NCI-H526 treated with DMSO at 0.1 percent for 48 hours (cell line): ENCODE measurements around the gene CLEC2D.
"Not testable (repeated sequence)": the region's sequence is repeated elsewhere in the genome, so short reads cannot be mapped to it uniquely, and the experiment has no call there.

Experiments used
- DNase-seq: peaks from one replicate; lab custom pipeline; 2025; lab: John Stamatoyannopoulos, UW

CLEC2D gene

GRCh38 chr12:9660046-9660445 lies 9.5 kb upstream of the CLEC2D start:
- no peak for DNase-seq

- DNase-seq, result no peak
Observed at GRCh38 chr12:9661720-9662119, 7.8 kb upstream of the CLEC2D start.

GRCh38 chr12:9662488-9662887 lies 7.0 kb upstream of the CLEC2D start:
- DNase-seq, result no peak

GRCh38 chr12:9667403-9668160 lies 1.9 kb upstream of the CLEC2D start:
- no peak for DNase-seq

- DNase-seq, result no peak
Observed at GRCh38 chr12:9668161-9669018, 1.1 kb upstream of the CLEC2D start.

- DNase-seq, result no peak
Observed at GRCh38 chr12:9669019-9669326, 540 bp upstream of the CLEC2D start.

DNA sequence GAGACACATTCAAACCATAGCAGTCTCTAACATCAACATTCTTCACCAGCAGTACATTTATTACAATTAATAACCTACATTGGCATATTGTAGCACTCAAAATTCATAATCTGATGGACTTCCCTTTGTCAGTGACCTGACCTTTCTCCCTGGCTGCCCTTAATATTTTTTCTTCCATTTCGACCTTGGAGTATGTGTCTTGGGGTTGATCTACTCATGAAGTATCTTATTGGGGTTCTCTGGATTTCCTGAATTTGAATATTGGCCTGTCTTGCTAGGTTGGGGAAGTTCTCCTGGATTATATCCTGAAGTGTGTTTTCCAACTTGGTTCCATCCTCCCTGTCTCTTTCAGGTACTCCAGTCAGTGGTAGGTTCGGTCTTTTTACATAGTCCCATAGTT lies 2.8 kb downstream of the CLEC2D start:
- DNase-seq, result not testable (repeated sequence)

DNA sequence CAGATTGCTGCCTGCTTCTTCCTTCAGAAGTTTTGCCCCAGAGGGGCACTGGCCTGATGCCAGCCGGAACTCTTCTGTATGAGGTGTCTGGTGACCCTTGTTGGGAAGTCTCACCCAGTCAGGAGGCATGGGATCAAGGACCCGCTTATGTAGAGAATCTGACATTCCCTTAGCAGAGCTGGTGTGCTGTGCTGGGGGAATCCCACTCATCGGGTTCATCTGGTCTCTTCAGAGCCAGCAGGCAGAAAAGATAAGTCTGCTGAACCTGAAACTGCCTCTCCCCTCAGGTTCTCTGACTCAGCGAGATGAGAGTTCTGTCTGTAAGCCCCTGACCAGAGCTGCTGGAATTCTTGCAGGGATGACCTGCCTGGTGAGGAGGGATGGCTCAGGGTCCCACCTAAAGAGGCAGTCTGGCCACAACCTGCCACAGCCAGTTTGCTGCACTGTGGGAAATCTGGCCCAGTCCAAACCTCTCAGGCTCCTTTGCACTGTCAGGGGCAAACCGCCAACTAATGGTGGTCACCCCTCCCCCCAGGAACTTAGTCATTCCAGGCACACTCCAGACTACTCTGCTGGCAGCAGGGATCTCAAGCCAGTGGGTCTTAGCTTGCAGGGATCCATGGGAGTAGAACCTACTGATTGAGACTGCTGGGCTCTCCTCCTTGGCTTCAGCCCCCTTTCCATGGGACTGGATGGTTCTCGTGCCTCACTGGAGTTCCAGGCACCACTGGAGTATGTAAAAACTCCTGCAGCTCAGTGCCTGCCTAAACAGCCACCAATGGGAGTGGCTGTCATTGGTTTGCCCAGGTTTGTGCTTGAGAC lies 4.1 kb downstream of the CLEC2D start:
- DNase-seq, result no peak

- DNase-seq, result no peak
Observed at GRCh38 chr12:9674226-9674590, 4.7 kb downstream of the CLEC2D start.

DNA sequence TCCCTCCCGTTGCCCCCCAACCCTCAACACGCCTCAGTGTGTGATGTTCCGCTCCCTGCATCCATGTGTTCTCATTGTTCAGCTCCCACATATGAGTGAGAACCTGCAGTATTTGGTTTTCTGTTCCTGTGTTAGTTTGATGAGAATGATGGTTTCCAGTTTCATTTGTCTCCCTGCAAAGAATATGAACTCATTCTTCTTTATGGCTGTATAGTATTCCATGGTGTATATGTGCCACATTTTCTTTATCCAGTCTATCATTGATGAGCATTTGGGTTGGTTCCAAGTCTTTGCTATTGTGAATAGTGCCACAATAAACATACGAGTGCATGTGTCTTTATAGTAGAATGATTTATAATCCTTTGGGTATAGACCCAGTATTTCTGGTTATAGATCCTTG lies 13.0 kb downstream of the CLEC2D start:
- not testable (repeated sequence) for DNase-seq

DNA sequence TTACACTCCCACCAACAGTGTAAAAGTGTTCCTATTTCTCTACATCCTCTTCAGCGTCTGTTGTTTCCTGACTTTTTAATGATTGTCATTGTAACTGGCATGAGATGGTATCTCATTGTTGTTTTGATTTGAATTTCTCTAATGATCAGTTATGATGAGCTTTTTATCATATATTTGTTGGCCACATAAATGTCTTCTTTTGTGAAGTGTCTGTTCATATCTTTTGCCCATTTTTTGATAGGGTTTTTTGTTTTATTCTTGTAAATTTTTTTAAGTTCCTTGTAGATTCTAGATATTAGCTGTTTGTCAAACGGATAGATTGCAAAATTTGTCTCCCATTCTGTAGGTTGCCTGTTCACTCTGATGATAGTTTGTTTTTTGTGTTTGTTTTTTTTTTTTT lies 13.4 kb downstream of the CLEC2D start:
- not testable (repeated sequence) for DNase-seq

GRCh38 chr12:9685366-9685765 lies 15.9 kb downstream of the CLEC2D start:
- not testable (repeated sequence) for DNase-seq

DNA sequence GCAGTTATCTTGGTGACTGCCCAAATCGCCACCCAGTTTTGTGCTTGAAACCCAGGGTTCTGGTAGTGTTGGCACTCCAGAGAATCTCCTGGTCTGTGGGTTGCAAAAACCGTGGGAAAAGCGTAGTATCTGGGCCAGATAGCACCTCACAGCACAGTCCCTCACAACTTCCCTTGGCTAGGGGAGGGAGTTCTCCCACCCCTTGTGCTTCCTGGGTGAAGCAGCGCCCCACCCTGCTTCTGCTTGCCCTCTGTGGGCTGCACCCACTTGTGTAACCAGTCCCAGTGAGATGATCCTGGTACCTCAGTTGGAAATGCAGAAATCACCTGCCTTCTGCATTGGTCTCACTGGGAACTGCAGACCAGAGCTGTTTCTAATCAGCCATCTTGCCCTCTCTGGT lies 16.4 kb downstream of the CLEC2D start:
- DNase-seq, result no peak

GRCh38 chr12:9687228-9687627 lies 17.7 kb downstream of the CLEC2D start:
- no peak for DNase-seq

- no peak for DNase-seq
Observed at GRCh38 chr12:9692909-9693308, 23.4 kb downstream of the CLEC2D start.

GRCh38 chr12:9694241-9694640 lies 24.7 kb downstream of the CLEC2D start:
- no peak for DNase-seq

DNA sequence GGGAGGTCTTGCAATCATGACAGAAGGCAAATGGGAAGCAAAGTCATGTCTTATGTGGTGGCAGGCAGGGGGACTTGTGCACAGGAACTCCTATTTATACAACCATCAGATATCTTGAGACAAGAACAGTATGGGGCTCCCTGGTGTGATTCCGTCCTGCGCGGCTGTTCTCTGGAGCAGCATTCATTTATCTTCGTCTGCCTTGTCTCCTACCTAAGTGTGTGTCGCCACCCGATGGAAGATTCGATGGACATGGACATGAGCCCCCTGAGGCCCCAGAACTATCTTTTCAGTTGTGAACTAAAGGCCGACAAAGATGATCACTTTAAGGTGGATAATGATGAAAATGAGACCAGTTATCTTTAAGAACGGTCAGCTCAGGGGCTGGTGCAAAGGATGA lies 25.6 kb downstream of the CLEC2D start:
- DNase-seq, result not testable (repeated sequence)

DNA sequence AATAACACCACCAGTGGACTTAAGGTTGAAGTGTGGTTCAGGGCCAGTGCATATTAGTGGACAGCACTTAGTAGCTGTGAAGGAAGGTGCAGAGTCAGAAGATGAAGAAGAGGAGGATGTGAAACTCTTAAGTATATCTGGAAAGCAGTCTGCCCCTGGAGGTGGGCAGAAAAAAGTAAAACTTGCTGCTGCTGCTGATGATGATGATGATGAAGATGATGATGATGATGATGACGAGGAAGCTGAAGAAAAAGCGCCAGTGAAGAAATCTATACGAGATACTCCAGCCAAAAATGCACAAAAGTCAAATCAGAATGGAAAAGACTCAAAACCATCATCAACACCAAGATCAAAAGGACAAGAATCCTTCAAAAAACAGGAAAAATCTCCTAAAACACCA lies 26.1 kb downstream of the CLEC2D start:
- not testable (repeated sequence) for DNase-seq

DNA sequence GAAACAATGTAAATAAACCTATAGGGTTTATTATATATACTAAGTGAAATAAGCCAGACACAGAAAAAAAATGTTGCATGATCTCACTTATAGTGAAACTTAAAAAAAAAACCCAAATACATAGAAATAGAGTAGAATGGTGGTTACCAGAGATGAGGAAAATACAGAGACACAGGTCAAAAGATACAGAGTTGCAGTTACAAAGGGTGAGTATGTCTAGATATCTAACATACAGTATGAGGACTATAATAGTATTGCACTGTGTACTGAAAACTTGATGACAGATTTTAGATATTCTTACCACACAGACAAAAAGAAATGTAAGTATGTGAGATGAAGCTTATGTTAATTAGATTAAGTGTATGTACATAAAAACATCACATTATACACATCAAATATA lies 28.1 kb downstream of the CLEC2D start:
- DNase-seq, result no peak

DNA sequence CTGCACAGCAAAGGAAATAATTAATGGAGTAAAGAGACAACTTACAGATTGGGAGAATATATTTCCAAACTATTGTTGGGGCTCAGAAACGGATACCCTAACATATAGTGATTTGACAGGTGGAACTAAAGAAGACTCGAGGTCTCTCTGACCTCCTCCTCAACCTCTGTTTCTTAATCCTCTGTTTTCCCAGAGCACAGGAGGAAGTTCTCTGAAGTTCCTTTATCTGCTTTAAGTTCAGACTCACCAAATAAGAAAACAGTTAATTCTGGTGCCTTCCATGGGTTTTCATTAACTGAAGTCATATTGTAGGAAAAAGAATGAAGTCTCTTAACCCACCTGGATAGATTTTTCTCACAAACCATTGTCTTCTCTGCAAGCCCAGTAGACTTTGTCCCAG lies 29.2 kb downstream of the CLEC2D start:
- DNase-seq, result no peak

DNA sequence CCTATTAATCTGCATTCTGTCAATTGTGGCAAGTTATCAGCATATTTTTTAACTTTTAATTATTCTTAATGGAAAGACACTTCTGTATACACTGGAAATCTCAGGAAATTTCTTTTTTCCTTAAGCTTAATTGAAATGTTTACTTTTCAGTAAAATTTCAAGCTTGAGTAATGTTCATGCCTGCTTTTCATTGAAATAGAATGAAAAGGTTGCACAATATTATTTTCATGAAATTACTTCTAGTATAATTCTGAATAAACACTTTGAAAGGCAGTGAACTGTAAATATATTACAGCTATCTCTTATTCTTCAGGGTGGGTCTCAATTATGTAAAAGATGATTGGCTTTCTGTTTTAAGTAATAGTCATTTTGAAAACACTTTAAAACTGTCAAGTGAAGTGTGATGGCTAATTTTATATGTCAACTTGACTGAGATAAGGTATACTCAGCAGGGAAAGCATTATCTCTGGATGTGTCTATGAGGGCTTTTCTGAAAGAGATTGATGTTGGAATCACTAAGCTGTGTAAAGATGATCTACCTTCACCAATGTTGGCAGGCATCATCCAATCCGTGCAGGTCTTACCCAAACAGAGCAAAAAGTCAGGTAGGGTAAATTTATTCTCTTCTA lies 29.9 kb downstream of the CLEC2D start:
- DNase-seq, result no peak

DNA sequence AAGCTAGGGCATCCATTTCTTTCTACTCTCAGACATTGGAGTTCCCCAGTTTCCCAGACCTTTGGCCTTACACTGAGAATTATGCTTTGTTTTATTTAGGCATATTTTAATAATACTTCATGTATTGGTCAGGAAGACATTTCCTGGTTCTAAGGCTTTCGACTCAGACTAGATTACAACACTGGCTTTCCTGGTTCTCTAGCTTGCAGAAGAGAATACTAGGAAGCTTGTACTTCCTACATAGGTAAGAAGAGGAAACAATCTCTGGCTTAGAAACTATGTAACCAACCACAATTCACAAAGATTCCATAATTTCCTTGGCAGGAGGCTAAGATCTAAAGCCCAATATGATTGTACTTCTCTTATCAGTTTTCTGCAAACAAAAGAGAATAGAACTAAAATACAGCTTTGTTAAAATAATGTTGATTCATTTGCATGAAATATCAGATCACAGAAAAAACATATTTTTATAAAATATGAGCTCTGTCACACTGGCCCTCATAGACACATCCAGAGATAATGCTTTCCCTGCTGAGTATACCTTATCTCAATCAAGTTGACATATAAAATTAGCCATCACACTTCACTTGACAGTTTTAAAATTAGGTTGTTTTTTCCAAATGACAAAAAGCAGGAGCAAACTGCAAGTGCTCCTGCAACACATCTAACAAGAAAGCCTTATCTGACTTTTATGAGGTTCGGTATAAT lies 30.5 kb downstream of the CLEC2D start:
- no peak for DNase-seq
